Activated CD4-positive, alpha-beta T cell treated with anti-CD3 and anti-CD28 coated beads for 4 hours (primary cell): Measurements from ENCODE around the gene RPL7A.
"Not testable (repeated sequence)": the region's sequence is repeated elsewhere in the genome, so short reads cannot be mapped to it uniquely, and the experiment has no call there.

Experiments
- DNase-seq, 2 donors: peaks; one replicate each; pipeline ENCODE4 v3.0.0-alpha.2; 2020

The RPL7A gene

DNA sequence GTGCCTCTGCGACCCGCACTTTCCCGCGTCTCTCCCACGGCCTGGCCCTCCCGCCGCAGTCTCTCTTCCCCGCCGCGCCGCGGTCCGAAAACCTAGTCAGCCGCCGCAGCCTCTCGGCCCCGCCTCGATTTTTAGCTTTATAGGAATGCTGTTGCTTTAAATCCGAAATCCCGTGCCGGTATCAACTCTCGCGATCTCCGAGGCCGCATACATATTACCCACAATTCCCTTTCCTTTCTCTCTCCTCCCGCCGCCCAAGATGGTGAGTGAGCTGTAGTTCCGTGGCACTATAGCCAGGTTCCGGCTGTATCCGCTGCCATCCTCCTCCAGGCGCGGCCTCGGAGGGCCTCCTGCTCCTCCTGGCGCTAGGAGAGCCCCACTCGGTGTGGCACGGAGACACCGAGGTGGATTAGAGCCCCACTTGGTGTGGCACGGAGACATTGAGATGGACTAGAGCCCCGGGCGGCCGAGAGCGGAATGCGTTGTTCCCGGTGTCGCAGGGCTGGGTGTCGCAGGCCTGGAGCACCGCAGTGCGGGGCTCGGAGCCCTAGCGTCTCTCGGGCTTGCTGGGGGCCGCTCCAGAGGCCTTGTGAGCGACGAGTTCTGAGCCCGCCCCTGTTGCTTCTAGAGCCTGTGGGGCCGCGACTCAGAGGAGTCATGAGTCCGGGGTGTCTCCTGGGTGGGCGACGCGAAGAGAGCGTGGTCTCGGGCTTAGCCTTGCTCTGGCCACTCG is at the start of gene RPL7A, which contains the start of gene MED22:
RPL7A (plus strand) TSS at position 234 of the 733 bp plus-strand sequence; CDS start at position 260, 26 bp downstream.
MED22 (minus strand) TSS at position 147 of the 733 bp plus-strand sequence. CDS start 1,469 bp downstream, outside the sequence.
- peak; percentile 91 to 93 for DNase-seq

- not testable (repeated sequence) for DNase-seq
Measured at GRCh38 chr9:133299996-133300395, 48.0 kb upstream of the RPL7A start.

GRCh38 chr9:133301253-133302230 is 46.5 kb upstream of the RPL7A start:
- DNase-seq = no peak

DNA sequence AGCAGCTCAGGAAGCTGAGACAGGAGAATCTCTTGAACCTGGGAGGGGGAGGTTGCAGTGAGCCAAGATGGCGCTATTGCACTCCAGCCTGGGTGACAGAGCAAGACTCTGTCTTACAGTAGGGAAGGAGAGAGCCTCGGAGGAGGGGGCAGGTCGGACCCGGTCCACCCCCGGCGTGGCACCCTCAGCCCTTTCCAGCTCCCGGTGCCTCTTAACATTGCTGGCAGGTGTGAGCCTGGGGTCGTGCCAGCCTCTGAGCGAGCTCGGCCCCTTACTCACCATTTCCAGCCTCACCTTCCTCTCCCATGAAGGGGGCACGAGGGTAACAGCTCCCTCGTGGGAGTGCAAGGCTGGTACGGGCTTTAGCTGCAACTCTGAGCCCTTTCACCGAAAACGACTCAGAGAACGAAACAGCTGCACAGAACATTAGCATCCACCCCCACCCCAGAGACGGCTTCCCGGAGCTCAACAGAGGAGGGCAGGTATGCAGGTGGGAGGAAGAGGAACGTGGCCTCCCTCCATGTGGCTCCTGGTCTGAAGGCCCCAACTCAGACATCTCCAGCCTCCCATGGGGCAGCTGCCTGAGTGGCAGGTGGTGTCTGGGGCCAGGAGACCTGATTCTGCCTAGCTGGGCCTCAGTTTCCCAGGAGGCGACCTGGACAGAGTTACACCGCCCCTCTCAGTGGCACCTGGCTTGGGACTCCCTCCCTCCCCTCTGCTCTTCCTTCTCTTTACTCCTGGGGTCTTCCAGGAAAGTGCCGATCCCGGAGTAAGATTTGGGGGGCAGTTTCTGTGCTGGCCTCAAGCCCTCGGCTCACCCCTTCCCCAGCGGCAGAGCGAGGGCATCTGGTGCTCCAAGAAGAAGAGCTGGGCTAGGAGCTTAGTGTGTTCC is 44.5 kb upstream of the RPL7A start:
- DNase-seq = no peak

GRCh38 chr9:133304158-133304470 is 43.9 kb upstream of the RPL7A start:
- DNase-seq = no peak

GRCh38 chr9:133304477-133305377 is 43.3 kb upstream of the RPL7A start:
- no peak for DNase-seq

GRCh38 chr9:133305731-133306130 is 42.3 kb upstream of the RPL7A start:
- DNase-seq = no peak

DNA sequence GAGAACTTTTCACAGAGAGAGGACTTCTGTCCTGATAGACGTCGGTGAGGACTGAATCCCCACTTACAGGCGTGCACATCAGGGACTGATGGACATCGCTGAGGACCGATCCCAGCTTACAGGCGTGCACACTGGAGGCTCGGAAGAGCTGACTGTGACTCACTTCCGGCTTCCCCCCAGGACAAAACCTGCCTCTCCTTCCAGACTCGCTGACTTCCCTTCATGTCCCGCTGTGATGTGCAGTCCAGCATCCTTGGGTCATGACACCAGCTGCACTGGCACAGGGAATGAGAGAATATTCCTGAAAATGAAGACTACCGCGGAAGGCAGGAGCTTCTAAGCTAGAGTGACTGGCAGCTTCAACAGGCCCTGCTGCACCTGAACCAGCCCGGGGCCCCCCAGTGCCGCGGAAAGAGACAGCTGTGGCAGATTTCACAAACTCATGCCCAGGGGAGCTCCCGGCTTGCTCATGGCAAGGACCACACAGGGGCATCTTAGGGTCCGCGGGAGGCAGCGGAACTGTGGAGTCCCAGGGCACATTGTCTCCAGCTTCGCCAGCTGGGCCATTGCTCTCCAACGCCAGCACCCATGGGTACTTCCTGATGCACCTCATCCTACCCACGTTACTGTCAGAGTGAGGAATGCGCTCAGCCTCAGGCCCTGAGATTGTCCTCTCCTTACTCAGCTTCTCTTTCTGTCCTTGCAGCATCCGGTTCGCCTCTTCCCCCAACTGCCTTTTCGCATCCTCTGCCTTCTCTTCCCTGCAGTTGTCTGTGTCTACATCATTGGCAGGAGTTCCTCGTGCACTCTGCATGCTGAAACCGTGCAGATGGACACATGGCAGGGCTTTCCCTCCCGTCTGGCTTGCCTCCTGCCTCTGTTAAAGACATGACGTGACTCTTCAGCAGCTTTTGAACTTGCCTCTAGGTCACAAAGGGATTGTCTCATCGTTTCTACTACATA is 41.5 kb upstream of the RPL7A start:
- no peak for DNase-seq

DNA sequence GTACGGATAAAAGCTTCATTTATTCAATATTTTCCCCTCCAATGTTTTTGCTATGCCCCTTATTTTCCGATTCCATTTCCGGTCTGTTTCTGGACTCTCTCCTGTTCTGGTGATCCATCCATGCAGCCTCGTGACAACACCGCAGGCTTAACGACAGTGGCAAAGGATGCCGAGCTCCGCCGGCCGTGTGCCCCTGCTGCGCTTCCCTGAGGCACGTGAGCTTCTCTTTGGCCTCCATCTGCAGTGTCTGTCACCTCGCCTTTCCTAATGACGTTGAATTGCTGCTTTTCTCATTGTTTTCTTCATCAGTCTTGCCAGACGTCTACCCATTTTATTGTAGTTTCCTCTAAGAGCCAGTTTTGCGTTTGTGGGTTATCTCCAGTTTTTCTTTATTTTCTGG is 40.7 kb upstream of the RPL7A start:
- DNase-seq = no peak

GRCh38 chr9:133309608-133310007 is 38.4 kb upstream of the RPL7A start:
- no peak for DNase-seq

GRCh38 chr9:133315997-133316396 is 32.0 kb upstream of the RPL7A start:
- DNase-seq = no peak

DNA sequence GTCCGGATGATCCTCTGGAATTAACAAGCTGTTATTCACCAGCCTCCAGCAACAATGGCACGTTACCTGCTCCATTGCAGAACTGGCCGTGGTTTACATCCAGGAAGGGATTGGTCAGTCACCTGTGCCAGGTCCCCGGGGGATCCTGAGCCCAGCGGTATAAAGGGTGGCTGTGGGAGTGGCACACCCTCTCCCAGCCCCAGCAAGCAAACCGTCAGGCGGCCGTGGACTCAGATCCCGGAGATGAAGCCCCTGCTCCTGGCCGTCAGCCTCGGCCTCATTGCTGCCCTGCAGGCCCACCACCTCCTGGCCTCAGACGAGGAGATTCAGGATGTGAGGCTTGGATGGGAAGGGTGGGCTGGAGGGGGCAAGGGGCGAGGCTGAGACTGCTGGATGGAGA is 30.5 kb upstream of the RPL7A start:
- DNase-seq = not testable (repeated sequence)

GRCh38 chr9:133320421-133320881 is 27.6 kb upstream of the RPL7A start:
- no peak for DNase-seq

DNA sequence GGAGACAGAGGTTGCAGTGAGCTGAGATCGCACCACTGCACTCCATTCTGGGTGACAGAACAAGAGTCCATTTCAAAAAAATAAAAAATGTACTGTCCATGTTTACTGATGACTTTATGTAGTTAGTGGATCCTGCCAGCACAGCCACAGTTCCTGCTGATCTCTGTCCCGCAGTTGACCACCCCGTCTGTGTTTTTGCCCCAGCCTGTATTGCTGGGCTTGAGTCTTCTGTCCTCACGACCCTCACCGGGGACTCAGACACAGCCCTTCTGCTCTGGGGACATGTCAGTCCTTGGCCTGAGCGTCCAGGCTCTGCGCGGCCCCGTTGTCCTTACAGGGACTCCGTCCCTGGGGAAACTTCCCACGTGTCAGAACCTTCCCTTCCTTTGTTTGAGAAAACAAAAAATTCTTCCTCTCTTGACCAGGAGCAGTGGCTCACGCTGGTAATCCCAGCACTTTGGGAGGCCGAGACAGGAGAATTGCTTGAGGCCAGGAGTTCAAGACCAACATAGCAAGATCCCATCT is 26.5 kb upstream of the RPL7A start:
- DNase-seq = no peak

DNA sequence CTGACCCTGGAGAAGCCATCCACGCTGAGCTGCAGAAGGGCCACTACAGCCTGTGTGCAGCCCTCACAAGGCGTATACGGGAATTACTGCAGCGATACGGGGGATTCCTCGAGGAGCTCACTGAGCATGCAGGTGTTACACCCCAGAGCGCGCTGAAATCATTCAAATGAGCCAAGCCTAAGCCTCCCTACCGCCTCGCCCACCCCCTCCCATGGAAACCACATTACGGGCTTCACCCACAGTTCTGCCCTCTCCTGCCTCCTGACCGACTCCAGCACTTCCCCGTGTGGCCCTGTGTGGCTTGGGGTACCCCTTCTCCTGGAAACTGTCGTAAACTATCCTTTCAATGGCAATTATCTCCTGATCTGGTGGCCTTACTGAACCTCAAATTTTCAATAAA is 25.3 kb upstream of the RPL7A start:
- no peak for DNase-seq

DNA sequence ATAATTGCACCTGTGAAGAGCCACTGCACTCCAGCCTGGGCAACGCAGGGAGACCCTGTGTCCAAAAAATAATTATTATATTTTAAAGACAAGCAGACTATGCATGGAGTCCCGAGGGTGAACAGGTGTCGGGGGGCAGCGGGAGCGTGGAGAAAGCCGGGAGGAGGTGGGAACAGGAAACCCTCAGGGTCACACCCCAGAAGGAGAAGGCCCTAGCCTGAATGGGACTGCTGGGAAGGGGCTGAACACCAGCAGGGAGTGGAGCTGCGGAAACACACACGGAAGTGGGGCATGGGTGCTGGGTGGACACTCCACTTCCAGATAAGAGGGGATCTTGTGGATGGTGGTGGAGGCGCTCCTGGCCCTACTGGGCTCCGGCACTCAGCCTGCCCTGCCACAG is 24.8 kb upstream of the RPL7A start:
- no peak for DNase-seq

DNA sequence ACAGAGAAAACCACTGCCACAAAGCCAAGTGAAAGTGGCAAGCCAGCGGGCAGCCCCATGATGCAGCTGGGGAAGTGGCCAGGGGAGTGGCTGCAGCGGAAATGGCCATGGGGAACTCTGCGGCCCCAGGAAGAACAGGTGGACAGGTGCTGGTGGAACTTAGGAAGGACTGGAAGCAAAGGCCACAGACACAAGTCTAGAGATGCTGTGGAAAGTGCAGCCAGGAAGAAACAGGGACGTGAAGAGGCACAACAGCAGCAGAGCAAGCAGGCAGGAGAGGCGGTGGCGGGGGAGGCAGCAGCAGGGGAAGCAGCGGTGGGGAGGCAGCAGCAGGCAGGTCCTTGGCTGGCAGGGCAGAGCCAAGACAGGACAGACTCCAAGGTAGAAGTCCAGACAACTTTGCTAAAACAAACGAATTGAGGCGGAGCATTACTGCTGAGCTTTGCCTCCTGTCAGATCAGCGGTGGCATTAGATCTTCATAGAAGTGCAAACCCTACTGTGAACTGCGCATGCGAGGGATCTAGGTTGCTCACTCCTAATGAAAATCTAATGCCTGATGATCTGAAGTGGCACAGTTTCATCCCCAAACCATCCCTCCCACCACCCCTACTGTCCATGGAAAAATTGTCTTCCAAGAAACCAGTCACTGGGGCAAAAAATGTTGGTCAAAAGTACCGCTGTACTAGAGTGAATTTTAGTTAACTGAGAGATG is 23.9 kb upstream of the RPL7A start:
- no peak for DNase-seq

- DNase-seq = not testable (repeated sequence)
Measured at GRCh38 chr9:133327021-133327420, 21.0 kb upstream of the RPL7A start.

- no peak for DNase-seq
Measured at GRCh38 chr9:133327834-133328484, 20.1 kb upstream of the RPL7A start.
